AG09309 (cell line): ENCODE measurements around the gene BABAM2.

ENCODE experiments used
- DNase-seq: peaks from one replicate; pipeline ENCODE4 v3.0.0-alpha.2; 2010; ENCODE audit warnings: low read depth
- H3K4me3 ChIP-seq: 2 replicates; pipeline ENCODE4 v1.5.1; 2011; ENCODE audit warnings: mild to moderate bottlenecking, low read depth, low read length, moderate library complexity; ENCODE audit not compliant: control insufficient read depth
- TF ChIP-seq, protein P1 (sequence below): IDR thresholded peaks from 2 replicates; pipeline ENCODE4 v1.5.1; 2011; ENCODE audit warnings: mild to moderate bottlenecking, low read depth, low read length, inconsistent platforms; ENCODE audit not compliant: insufficient read depth, control insufficient read depth; ENCODE audit errors: missing control alignments

The BABAM2 gene

GRCh38 chr2:28164280-28164801 is 273.8 kb downstream of the BABAM2 start:
- no peak for DNase-seq
- TF ChIP-seq, protein P1, sequence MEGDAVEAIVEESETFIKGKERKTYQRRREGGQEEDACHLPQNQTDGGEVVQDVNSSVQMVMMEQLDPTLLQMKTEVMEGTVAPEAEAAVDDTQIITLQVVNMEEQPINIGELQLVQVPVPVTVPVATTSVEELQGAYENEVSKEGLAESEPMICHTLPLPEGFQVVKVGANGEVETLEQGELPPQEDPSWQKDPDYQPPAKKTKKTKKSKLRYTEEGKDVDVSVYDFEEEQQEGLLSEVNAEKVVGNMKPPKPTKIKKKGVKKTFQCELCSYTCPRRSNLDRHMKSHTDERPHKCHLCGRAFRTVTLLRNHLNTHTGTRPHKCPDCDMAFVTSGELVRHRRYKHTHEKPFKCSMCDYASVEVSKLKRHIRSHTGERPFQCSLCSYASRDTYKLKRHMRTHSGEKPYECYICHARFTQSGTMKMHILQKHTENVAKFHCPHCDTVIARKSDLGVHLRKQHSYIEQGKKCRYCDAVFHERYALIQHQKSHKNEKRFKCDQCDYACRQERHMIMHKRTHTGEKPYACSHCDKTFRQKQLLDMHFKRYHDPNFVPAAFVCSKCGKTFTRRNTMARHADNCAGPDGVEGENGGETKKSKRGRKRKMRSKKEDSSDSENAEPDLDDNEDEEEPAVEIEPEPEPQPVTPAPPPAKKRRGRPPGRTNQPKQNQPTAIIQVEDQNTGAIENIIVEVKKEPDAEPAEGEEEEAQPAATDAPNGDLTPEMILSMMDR: no peak
- H3K4me3 ChIP-seq: no peak overlapping the region

DNA sequence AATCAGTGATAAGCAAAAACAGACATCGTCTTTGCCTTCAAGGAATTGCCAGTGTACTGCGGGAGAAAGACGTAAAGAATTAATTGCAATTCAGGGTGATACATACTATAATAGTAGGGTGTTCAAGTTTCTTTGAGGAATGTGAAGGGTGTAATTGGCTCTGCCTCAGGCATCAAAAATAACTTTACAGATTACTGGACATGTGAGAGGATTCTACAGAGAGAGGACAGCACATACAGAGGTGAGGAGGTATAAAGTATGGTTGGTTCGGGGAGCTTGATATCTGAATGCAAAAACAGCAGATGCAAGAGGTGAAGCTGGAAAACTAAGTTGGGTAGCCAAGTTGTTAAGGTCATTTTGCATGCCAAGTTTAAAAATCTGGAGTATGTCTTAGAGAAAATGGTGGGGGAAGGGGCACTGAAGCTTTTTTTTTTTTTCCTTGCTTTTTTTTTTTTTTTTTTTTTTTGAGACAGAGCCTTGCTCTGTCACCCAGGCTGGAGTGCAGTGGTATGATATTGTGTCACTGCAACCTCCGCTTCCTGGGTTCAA is 274.6 kb downstream of the BABAM2 start:
- TF ChIP-seq, protein P1: no peak

DNA sequence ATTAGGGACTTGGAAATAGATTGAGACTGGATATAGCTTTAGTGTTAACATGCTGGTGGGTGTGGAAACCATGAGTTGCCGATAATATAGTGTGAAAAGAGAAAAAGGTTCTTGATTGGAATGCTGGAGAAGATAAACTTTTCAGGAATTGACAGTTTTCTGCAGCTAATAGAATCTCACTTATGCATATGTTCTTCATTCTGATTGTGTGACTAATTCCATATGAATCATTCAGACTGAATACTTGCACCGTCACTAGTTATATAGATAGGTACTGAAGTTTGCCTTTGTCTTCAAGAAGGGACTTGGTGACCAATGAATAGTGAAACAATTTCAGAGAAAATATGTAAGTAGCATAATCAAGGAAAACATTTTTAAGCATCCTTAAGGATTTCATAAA is 276.4 kb downstream of the BABAM2 start:
- TF ChIP-seq, protein P1: no peak
- DNase-seq: no peak
- no peak overlapping the region for H3K4me3 ChIP-seq

More for the DNA sequence above, 274.6 kb downstream of the BABAM2 start:
- no peak for DNase-seq
- no peak overlapping the region for H3K4me3 ChIP-seq

GRCh38 chr2:28168376-28168775 is 277.8 kb downstream of the BABAM2 start:
- no peak for DNase-seq
- TF ChIP-seq, protein P1: no peak
- H3K4me3 ChIP-seq: no peak overlapping the region

GRCh38 chr2:28169492-28169891 is 279.0 kb downstream of the BABAM2 start:
- TF ChIP-seq, protein P1: no peak
- no peak overlapping the region for H3K4me3 ChIP-seq
- DNase-seq: no peak

DNA sequence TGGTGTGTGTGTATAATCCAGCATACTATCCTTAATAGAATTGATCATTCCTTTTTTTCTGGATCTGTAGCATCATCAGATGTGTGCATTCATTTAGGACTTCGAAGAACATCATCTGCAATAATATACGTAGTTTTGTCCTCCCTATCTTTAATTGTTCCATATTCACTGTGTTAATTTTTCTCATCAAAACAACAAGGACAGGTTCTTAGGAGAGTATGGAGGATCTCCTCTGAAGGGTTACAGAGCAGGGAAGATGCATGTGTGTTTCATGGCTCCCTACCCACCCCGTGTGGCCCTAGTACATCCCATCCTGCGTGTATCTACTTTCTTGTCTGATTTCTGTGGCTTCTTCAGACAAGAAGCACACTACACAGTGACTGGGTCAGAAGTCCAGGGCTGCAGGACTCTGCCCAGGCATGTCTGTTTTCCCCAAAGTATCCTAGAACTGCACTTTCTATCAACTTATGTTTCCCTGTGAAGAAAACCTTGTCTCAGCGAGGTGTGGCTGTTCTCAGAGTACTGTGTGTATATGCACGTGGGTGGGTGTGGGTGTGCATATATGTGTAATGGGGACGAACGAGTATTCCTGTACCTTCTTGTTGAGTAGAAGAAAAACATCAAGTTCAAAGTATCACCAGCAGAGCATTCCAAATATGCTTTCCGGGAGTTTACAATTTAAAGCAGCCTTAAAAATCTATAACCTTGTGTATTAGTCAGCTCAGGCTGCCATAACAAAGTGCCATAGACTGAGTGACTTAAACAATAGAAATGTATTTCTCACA is 281.8 kb downstream of the BABAM2 start:
- TF ChIP-seq, protein P1: no peak

More for the DNA sequence above, 281.8 kb downstream of the BABAM2 start:
- DNase-seq: no peak
- no peak overlapping the region for H3K4me3 ChIP-seq
